ENCODE results near the gene BCL11B.

BCL11B gene

DNA sequence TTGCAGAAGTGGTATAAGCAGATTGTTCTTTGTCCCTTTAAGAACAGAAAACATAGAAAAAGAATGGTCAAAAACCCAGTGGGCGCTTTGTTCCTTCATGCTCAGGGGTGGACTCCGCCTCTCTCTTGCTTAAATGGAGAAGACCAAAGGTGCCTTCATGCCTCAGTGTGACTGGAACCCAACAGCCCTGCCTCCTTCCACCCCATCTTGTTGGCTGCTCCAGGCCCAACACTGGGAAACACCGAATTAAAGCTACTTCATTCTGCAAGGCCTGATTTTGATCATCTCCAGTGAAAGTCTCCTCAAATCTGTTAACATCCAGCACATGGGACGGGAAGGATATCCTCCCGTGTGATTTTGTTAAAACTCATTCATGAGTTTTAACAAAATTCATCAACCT lies 103.7 kb downstream of the BCL11B start:
- DNase-seq (ENCODE audit: low read depth in 1 of 2, low spot score in 1 of 2): no peak

DNA sequence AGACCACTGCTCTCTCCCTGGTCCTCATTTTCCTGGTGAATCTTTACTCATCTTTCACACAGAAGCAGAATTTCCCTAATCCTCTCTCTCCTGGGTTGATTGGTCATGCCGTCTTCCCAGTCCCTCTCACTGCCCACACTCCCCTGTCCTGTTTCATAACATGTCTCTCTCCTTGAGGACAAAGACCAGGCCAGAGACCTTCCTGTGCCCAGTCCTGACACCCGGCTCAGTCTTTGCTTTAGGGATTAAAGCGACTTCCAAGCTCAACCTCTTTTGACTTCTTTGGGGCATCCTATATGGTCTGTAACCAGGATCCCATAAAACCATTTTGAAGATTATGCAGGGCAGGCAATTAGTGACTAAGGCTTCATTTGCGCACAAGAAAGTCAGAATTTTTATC lies 105.5 kb downstream of the BCL11B start:
- no peak for DNase-seq (ENCODE audit: low read depth in 1 of 2, low spot score in 1 of 2)

DNA sequence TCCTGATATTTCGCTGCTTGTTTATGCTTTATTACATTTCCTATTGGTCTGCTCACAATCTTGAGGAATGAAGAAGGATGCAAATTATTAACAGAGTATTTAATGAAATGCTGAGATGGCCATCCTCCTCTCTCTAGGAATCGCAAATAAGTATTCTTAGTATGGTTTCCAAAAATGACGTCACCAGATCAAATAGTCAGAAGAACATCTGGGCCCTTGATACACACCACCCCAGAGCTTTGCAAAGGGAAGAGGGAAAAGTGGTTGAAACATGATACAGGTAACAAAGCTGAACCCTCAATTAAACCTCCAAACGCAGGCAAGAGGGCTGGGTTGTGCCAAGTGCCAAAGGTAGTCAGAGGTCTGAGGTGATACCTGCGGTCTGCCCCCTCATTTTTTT lies 107.3 kb downstream of the BCL11B start:
- no peak for DNase-seq (ENCODE audit: low read depth in 1 of 2, low spot score in 1 of 2)

DNA sequence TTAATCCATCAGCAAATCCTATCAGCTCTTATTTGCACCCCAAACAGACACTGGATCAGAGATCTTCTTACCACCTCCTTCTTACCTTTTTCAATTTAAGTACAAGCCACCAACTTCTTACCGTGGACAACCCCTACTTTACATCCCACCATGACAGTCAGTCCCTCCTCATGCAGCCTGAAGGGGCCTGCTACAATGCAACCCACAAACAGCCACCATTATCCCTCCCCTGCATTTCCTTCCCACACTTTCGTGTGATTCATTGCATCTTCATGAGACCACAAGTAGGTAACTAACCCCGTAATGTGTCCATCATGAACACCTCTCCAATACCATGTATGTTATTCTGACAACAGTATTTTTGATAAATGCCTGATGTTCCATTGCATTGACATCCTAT lies 108.6 kb downstream of the BCL11B start:
- DNase-seq (ENCODE audit: low read depth in 1 of 2, low spot score in 1 of 2): no peak

DNA sequence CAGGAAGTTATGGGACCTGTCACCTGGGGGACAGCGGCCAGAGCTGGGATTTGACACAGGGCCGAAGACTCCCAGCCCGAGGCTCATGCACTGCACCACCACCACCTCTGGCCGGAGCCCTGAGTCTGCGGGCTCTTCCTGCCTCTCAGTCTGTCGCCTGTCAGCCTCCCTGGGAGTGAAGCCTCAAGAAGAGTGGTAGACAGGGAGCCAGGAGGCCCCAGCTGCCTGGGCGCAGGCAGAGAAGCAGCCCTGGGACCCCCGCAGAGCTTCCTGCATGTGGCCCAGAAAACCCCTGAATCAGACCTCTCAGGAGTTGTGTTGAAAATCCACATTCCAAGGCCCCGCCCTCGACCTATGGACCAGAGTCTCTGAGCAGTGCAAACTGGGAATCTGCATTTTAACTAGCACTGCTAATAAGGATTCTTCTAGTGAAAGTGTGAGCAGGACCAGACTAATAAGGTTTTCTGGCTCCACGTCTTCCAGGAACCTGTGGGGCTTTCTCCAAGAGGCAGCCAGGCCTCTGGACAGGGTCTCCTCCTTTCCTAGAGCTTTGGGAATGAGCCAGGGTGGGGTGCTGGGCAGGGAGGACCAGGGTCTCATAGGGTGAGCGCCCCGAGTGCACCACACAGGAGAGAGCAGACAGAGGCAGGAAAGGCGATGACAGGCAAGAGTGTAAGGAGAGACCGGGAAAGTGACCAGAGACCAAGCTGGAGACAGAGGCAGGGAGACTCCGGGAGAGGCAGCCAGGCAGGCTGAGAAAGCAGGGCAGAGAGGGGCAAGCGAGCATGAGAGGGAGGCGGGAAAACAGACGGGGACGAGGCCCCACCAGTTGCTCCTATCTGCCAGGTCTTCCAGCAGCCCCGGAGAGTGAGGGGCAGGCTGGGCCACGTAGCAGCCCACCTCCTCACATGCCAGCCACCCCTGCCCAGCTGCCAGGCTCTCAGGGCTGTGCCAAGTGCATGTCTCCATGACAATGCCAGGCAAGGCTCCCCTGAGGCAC lies 112.4 kb downstream of the BCL11B start:
- no peak for DNase-seq (ENCODE audit: low read depth in 1 of 2, low spot score in 1 of 2)

DNA sequence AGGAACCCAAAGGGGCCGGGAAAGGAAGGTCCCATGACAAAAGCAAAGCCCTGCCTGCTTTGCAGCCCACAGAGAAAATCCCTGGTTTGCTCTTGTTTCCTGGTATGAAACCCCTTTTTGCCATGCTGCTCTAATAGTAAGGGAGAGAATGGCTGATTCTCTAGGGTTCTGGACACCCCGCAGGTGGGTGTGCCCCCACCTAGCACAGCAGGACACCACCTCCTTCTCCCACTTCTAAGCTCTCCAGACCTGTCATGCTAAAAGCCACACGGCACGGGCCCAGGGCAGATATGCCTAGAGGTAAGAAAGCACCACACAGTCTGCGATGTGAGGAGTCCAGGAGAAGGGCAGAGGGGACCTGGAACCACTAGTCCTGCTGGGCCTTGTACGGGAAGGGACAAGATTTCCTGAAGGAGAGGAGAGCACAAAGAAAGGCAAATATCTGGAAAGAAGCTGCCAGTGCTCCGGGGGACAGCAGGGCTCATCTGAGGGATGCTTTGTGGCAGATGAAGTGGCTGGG lies 113.3 kb downstream of the BCL11B start:
- no peak for DNase-seq (ENCODE audit: low read depth in 1 of 2, low spot score in 1 of 2)

DNA sequence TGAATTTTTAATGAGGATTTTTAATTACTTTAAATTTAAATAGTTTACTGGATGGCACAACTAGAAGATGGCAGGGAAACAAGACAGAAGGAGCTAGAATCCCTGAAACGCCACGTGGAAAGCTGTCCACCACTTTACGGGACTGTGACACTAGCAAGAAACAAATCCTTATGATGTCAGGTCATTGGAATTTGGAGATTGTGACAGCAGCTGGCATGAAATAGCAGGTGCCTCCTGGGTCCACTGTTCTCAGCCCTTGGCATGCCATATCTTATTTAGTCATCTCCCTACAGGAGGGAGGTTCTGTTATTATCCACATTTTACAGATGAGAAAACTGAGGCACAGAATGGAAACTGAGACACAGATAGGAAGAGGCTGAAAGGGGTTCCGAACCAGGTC lies 113.8 kb downstream of the BCL11B start:
- DNase-seq (ENCODE audit: low read depth in 1 of 2, low spot score in 1 of 2): no peak

DNA sequence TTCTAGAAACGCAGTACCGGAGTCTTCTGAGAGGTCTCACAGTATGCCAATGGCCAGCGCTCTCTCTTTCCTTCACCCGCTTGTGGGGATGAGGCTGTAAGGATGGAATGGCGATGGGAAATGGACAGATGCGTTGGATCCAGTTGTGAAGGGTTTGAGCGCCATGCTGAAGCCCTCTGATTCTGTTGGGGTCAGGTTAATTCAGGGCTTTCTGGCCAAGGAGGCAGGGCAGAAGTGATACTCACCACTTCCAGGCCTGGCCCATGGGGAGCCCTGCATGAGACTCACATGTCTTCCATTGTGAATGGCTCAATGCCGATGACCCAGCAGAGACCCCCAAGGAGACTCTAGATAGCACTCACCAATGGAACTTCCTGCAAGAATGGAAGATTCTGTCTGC lies 114.3 kb downstream of the BCL11B start:
- DNase-seq (ENCODE audit: low read depth in 1 of 2, low spot score in 1 of 2): no peak

DNA sequence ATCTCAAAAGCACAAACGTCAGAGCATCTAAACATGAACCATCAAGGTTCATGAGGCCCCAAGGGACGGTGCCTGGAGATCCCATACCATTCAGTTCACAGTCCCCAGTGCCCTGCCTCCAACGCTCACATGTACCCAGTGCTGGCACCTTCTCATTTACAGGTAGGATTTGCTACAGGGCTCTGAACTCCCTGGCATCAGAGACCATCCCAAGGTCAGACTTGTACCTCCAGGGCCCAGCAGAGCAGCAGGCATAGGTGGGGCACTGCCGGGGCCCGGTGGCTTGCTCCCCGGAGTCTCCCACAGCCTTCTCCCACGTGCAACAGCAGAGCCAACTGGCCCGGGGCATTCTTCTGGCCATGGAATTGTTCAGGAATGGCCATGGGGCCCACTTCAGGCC lies 114.8 kb downstream of the BCL11B start:
- no peak for DNase-seq (ENCODE audit: low read depth in 1 of 2, low spot score in 1 of 2)

DNA sequence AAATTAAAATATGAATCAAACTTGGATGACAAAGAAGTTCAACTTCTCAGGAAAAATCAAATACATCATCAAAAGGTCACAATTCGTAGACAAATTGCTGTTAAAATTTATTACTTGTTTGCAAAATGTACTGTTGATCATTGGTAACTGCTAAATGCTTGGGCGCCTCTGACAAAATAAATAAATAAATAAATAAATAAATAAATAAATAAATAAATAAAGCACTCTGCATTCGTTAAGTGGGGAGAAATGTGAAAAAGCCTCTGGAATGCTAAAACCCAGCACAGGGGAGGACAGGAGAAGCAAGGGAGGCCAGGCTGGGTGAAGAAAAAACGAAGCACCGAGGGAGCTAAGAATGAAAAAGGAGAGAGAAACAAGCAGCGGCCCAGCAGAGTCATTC lies 115.2 kb downstream of the BCL11B start:
- DNase-seq (ENCODE audit: low read depth in 1 of 2, low spot score in 1 of 2): no peak

DNA sequence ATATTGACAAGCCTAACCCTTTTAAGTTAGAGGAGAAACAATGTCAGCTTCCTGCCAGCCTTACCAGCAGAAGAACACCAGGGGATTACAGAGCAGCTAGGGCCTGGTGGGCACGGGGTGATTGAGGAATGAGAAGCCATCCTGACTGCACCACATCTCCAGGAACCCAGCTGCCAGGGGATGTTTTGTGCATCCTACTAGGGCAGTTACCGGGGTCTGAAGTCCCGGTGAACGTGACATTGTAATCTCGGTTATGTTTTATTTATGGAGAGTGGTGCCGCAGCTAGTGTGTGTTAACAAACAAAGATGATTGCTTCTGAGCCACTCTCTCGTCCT lies 115.9 kb downstream of the BCL11B start:
- no peak for DNase-seq (ENCODE audit: low read depth in 1 of 2, low spot score in 1 of 2)

DNA sequence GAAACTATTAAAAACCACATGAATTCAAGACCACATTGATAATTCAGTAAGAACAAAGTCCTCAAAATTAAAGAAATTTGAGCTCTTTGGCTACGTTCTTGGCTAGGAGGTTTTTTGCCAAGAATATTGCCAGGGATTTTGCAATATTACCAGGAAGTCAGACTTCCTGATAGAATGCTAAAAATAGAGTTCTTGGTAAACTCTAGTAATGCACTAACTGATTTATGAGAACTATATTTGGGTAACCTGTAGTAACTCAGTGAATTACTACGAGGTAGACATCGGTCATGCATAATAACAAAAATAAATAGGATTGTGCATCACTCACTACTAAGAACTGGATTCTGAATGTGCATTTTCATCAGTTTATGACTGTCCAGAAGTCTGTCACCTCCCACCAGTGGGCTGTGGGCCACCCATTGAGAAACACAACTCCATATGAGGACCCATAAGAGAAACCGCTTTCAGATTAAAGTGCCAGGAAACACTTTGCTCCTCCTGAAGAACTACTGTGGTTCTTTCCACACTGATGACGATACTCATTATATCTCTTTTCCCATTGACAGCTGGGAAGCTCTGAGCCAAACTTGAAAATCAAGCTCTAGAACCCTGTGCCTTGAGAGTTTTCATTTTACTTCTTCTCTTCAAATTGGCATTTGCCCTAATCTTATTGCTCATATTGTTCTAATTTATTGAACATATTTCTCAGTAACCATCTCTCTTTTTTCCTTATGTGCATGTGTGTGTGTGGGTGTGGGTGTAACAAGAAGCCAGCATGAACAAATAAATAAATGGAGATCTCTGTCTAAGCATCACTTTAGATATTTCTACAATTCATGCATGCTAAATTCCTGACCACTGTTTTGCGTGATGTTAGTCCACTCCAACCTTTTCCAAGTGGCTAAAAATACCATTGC lies 116.6 kb downstream of the BCL11B start:
- no peak for DNase-seq (ENCODE audit: low read depth in 1 of 2, low spot score in 1 of 2)

DNA sequence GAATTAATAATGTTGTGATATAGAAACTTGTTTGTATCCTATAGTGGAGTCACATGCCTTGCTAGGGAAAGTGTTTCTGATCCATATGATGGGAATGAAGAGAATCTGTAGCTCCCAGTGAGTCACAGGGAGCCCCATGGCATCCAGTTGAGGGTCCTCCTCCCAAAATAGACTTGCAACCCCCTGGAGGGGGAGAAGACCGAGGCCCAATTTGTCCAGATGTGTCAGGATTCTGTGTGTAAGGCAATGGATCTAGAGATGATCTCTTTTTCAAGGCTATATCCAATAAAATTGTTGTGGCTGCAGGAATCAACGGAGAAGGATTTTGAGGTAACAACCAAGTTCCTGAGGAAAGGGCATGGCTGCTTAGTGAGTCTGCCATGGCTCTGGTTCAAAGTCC lies 121.8 kb downstream of the BCL11B start:
- no peak for DNase-seq (ENCODE audit: low read depth in 1 of 2, low spot score in 1 of 2)

DNA sequence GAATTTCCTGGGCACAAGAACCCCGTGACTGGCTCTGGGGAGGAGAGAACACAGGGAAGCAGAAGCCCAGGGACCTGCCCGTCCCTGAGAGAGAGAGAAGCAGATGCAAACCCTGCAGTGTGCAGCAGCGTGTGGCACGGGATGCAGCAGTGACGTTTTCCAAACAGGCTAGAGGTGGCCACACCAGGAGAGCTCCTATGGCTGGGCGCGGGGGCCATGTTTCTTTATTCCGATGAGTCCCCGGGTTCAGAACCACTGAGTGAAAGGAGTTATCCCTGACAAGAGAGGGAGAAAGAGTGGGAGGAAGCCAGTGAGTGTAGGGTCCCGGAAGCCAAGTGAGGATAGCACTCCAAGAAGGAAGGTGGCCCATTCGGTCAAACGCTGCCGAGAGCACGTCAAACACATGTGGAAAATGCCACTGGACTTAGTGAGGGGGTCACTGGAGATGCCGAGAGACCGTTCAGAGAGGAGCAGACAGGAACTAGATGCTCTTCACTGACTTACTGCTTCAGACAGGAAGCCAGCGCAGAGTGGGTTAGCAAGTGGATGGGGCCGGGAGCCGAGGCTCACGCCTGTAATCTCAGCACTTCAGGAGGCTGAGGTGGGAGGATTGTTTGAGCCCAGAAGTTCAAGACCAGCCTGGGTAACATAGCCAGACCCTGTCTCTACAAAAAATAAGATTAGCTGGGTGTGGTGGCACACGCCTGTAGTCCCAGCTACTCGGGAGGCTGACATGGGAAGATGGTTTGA lies 123.0 kb downstream of the BCL11B start:
- DNase-seq (ENCODE audit: low read depth in 1 of 2, low spot score in 1 of 2): no peak

DNA sequence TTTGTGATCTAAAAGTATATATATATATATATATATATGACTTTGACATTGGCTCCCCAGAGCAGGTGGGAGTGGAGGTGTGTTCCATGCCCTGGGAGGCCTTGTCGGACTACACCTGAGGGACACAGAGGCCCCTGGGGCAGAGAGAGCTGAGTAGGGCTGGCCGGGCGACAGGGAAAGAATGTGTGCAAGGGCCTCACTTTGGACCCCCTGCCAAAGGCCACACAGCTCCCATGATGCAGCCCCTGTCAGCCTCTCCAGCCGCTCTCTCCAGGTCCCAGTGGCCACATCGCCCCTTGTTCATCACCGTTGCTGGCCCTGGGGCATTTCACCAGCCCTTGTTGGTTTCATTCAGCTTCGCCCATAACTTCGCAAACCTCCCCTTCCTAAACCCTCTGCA lies 123.9 kb downstream of the BCL11B start:
- DNase-seq (ENCODE audit: low read depth in 1 of 2, low spot score in 1 of 2): no peak

DNA sequence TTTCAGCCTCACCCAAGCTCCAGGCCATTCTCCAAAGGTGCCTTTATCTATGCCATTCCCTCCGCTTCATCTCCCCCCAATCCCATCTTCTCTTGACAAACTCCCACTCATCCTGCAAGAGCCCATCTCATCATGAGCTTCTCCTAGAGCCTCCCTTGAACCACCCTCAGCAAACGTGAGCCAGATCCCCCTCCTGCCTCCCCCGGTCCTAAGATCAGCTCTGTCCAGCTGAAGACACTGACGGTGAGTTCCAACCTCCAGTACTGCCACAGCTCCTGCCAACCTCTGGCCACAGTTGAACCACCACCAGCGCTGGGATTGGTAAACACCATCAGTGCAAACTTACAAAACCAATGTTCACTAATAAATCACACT lies 124.6 kb downstream of the BCL11B start:
- no peak for DNase-seq (ENCODE audit: low read depth in 1 of 2, low spot score in 1 of 2)

DNA sequence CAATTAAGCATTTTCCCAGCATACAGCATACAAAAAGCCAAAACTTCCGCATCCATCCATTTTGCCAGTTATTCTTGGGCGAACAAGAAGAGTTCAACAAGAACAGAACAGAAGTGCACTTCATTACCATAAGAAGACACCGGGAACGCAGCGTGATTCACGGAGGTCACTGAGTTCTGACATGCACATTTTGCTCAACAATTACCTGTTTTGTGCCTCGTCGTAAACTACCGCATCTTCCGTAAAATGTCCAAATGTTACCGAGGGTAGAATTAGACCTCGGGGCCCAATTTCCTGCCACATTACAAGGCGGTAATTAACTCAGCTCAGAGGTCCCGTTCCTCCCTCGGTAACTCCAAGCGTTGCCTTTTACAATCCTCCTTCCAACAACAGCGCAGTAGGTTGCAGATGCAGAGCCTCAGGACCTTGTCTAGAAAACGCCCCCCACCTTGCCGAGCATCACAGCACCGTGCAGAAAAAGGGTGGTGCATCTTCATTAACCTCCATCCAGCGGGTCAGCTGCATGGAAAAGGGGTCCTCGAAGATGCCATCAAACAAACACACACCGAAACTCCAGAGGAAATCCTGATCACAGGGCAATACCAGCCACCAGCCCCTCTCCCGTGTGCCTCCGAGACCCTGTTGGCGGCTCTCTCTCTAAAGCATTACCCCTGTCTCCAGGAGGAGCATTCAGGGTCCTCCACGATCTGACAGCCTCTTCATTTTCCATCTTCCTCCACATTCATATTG lies 125.2 kb downstream of the BCL11B start:
- DNase-seq (ENCODE audit: low read depth in 1 of 2, low spot score in 1 of 2): no peak

DNA sequence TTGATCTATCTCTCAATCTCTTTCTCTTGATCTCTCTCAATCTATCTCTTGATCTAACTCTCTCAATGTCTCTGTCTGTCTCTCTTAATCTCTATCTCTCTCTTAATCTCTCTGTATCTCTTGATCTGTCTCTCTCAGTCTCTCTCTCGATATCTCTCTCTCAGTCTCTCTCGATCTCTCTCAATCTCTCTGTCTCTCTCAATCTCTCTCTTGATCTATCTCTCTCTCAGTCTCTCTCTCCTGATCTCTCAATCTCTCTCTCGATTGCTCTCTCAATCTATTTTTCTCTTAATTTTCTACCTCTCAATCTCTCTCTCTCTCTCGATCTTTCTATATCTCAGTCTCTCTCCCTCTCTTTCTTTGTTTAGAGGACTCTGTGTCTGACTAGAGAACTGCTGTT lies 126.7 kb downstream of the BCL11B start:
- no peak for DNase-seq (ENCODE audit: low read depth in 1 of 2, low spot score in 1 of 2)

DNA sequence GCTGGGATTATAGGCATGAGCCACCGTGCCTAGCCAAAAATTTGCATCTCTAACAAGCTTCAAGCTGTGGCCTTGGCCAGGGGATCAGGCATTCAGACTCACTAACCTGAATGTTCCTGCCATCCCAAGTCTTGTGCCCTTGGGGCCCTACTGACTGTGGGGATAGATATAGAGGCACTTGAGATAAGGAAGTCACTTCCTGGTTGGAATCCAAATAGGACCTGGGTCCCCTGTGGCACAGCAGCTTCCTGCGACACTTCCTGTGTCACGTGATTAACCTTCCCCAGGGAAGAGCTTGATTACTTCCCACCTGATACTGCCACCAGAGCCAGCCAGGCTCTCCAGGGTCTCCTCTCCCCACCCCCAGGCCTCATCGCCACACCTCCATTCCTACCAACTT lies 128.2 kb downstream of the BCL11B start:
- DNase-seq (ENCODE audit: low read depth in 1 of 2, low spot score in 1 of 2): no peak

DNA sequence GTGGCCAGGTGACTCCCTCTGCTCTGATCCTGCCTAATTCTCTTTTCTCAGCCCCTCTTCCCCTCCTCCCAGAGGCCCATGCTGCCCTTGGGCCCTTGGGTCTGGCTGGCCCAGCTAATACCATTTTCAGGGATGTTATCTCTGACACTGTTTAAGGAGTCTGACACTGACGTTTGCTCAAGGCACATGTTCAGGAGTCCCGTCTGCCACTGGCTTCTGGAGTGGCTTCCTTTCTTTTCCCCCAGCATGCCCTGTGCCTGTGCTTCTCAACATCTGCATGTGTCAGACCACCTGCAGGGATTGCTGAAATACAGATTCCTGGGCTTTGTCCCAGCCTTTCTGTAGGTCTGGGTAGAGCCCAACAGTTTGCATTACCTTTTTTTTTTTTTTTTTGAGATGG lies 128.9 kb downstream of the BCL11B start:
- DNase-seq (ENCODE audit: low read depth in 1 of 2, low spot score in 1 of 2): no peak

DNA sequence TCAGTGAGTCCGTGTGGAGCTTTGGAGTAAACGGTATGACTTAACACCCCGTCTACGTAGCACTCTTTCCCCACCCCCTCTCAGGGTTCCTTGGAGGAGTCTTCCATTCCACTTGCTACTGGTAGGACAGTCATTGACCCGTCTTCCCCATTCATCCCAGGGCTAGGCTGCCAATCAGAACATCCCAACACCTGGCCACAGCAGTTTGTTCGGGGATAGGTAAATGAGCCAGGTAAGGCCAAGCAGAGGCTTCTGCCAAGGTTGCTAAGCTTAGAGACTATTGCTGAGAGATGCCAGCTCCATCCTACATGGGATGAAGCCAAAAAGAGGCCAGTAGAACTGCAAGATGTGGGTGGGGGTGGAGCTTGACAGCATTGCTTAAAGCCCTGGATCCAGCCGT lies 130.8 kb downstream of the BCL11B start:
- no peak for DNase-seq (ENCODE audit: low read depth in 1 of 2, low spot score in 1 of 2)

Measured in activated CD4-positive, alpha-beta T cell treated with anti-CD3 and anti-CD28 coated beads, Interleukin-2, amount 50 U/mL, for 24 hours (primary cell).